Measurements from ENCODE around the gene NCOA3.

The NCOA3 gene

DNA sequence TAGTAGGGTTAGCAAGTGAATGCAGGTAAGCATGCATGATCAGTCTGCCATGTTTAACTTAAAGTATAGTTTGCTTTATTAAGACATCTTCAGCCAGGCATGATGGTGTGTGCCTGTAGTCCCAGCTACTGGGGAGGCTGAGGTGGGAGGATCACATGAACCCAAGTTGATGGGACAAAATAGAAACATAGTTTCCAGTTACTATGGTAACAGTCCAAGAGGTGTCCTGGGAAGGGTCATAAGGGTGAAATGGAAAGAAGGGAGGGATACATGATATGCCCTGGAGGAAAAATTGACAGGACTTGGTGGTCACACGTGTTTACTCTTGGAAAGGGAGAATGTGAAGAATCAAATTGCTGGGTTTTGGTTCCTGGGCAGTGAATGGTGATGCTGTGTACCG, 143.9 kb downstream of the NCOA3 start:
- no peak overlapping the region for H4K8ac ChIP-seq (ENCODE audit: low read length)

GRCh38 chr20:47647994-47648393, 146.3 kb downstream of the NCOA3 start:
- H3K14ac ChIP-seq (ENCODE audit: low read length in 2 of 2): no peak overlapping the region
- H3K27ac ChIP-seq (ENCODE audit: low read length, poor library complexity, severe bottlenecking): no peak overlapping the region
- no peak overlapping the region for H3K23ac ChIP-seq (ENCODE audit: low read length in 2 of 2)
- H2BK12ac ChIP-seq (ENCODE audit: low read length in 2 of 2): no peak overlapping the region
- H2BK5ac ChIP-seq (ENCODE audit: low read depth, low read length, poor library complexity, severe bottlenecking): no peak overlapping the region
- no peak overlapping the region for H2BK15ac ChIP-seq (ENCODE audit: low read depth, poor library complexity, severe bottlenecking)
- no peak for DNase-seq
- H3K4me2 ChIP-seq (ENCODE audit: low read length, poor library complexity, severe bottlenecking): no peak overlapping the region
- H4K8ac ChIP-seq (ENCODE audit: low read length): no peak overlapping the region
- peaks cover 26 to 87% of the 10 kb centered on the region in 2 experiments for H3K36me3 ChIP-seq (ENCODE audit: control insufficient read depth in 1 of 2, insufficient read depth in 2 of 2, low read depth in 1 of 2, low read length in 2 of 2)
- no peaks in the 10 kb centered on the region for H3K27me3 ChIP-seq (ENCODE audit: control insufficient read depth in 1 of 2, insufficient read depth in 1 of 2, low read length in 2 of 2)
- H4K91ac ChIP-seq (ENCODE audit: low read length): no peak overlapping the region
- no peak overlapping the region for H3K4me3 ChIP-seq (ENCODE audit: insufficient read depth in 1 of 2, low read depth in 1 of 2, low read length in 2 of 2)
- H3K9me3 ChIP-seq (ENCODE audit: control insufficient read depth, low read length): no peaks in the 10 kb centered on the region
- H3K9ac ChIP-seq (ENCODE audit: low read length): no peak overlapping the region
- H2AFZ ChIP-seq (ENCODE audit: low read depth, low read length): no peak overlapping the region
- no peaks in the 10 kb centered on the region for H3K79me1 ChIP-seq (replicated peaks; ENCODE audit: low read length, poor library complexity, severe bottlenecking)
- H3K4me1 ChIP-seq (ENCODE audit: control insufficient read depth, insufficient read depth, low read depth, low read length): no peaks in the 10 kb centered on the region
- no peak overlapping the region for H2AK5ac ChIP-seq (ENCODE audit: low read length, severe bottlenecking)
- H3K4ac ChIP-seq (ENCODE audit: low read depth in 1 of 2, low read length in 2 of 2): no peak overlapping the region
- WGBS: 98% methylated on average over 6 of the region's 7 CpGs
- no peak overlapping the region for H2BK120ac ChIP-seq (ENCODE audit: low read depth, low read length)
- no peak overlapping the region for H3K18ac ChIP-seq (ENCODE audit: low read depth in 1 of 2, low read length in 2 of 2)

More for the DNA sequence above, 143.9 kb downstream of the NCOA3 start:
- Histone ChIP-seq H3K18ac (ENCODE audit: low read depth in 1 of 2, low read length in 2 of 2) (no peak overlapping the region), H2BK5ac (ENCODE audit: low read depth, low read length, poor library complexity, severe bottlenecking) (no peak overlapping the region), H3K4me3 (ENCODE audit: insufficient read depth in 1 of 2, low read depth in 1 of 2, low read length in 2 of 2) (no peak overlapping the region), H2BK12ac (ENCODE audit: low read length in 2 of 2) (no peak overlapping the region), H3K36me3 (ENCODE audit: control insufficient read depth in 1 of 2, insufficient read depth in 2 of 2, low read depth in 1 of 2, low read length in 2 of 2) (peaks cover 22 to 77% of the 10 kb centered on the region in 2 experiments), H3K4me2 (ENCODE audit: low read length, poor library complexity, severe bottlenecking) (no peak overlapping the region), H3K27me3 (ENCODE audit: control insufficient read depth in 1 of 2, insufficient read depth in 1 of 2, low read length in 2 of 2) (no peaks in the 10 kb centered on the region), H3K9ac (ENCODE audit: low read length) (no peak overlapping the region), H3K14ac (ENCODE audit: low read length in 2 of 2) (no peak overlapping the region), H4K91ac (ENCODE audit: low read length) (no peak overlapping the region), H3K4ac (ENCODE audit: low read depth in 1 of 2, low read length in 2 of 2) (no peak overlapping the region), H3K79me1 (replicated peaks; ENCODE audit: low read length, poor library complexity, severe bottlenecking) (no peaks in the 10 kb centered on the region), H2AFZ (ENCODE audit: low read depth, low read length) (no peak overlapping the region), H3K9me3 (ENCODE audit: control insufficient read depth, low read length) (no peaks in the 10 kb centered on the region), H2AK5ac (ENCODE audit: low read length, severe bottlenecking) (no peak overlapping the region), H3K23ac (ENCODE audit: low read length in 2 of 2) (no peak overlapping the region), H3K27ac (ENCODE audit: low read length, poor library complexity, severe bottlenecking) (no peak overlapping the region), H2BK120ac (ENCODE audit: low read depth, low read length) (no peak overlapping the region), H3K4me1 (ENCODE audit: control insufficient read depth, insufficient read depth, low read depth, low read length) (no peaks in the 10 kb centered on the region), H2BK15ac (ENCODE audit: low read depth, poor library complexity, severe bottlenecking) (no peak overlapping the region)
- DNase-seq: no peak
- 82% methylated on average over 1 of the region's 2 CpGs for WGBS

DNA sequence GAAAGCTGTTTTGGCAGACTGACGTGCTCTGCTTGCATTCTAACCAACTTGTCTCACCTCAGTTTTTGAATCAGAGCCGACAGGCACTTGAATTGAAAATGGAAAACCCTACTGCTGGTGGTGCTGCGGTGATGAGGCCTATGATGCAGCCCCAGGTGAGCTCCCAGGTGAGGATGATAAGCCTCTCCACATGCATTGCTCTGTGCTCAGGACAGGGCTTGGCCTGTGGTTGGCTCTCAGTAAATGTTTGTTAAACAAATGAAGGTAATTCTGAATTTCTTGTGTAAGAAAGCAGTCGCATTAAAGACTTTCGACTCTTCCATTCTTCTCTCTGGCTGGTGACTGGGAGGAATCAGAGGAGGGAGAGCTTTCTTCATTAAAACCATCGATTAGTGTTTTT, 147.3 kb downstream of the NCOA3 start:
- H3K9me3 ChIP-seq (ENCODE audit: control insufficient read depth, low read length): no peaks in the 10 kb centered on the region
- no peak overlapping the region for H3K23ac ChIP-seq (ENCODE audit: low read length in 2 of 2)
- no peak overlapping the region for H3K9ac ChIP-seq (ENCODE audit: low read length)
- 89% methylated on average over 6 of the region's 6 CpGs for WGBS
- H3K79me1 ChIP-seq (replicated peaks; ENCODE audit: low read length, poor library complexity, severe bottlenecking): no peaks in the 10 kb centered on the region
- no peak overlapping the region for H3K14ac ChIP-seq (ENCODE audit: low read length in 2 of 2)
- no peak overlapping the region for H3K18ac ChIP-seq (ENCODE audit: low read depth in 1 of 2, low read length in 2 of 2)
- H2BK12ac ChIP-seq (ENCODE audit: low read length in 2 of 2): no peak overlapping the region
- no peak overlapping the region for H4K8ac ChIP-seq (ENCODE audit: low read length)
- H3K27me3 ChIP-seq (ENCODE audit: control insufficient read depth in 1 of 2, insufficient read depth in 1 of 2, low read length in 2 of 2): no peaks in the 10 kb centered on the region
- no peak overlapping the region for H3K4me3 ChIP-seq (ENCODE audit: insufficient read depth in 1 of 2, low read depth in 1 of 2, low read length in 2 of 2)
- H2BK5ac ChIP-seq (ENCODE audit: low read depth, low read length, poor library complexity, severe bottlenecking): no peak overlapping the region
- H2BK120ac ChIP-seq (ENCODE audit: low read depth, low read length): no peak overlapping the region
- H3K4me1 ChIP-seq (ENCODE audit: control insufficient read depth, insufficient read depth, low read depth, low read length): no peaks in the 10 kb centered on the region
- no peak overlapping the region for H3K4me2 ChIP-seq (ENCODE audit: low read length, poor library complexity, severe bottlenecking)
- H3K27ac ChIP-seq (ENCODE audit: low read length, poor library complexity, severe bottlenecking): no peak overlapping the region
- H3K4ac ChIP-seq (ENCODE audit: low read depth in 1 of 2, low read length in 2 of 2): no peak overlapping the region
- no peak overlapping the region for H2BK15ac ChIP-seq (ENCODE audit: low read depth, poor library complexity, severe bottlenecking)
- no peak overlapping the region for H2AK5ac ChIP-seq (ENCODE audit: low read length, severe bottlenecking)
- peaks cover 26 to 87% of the 10 kb centered on the region in 2 experiments for H3K36me3 ChIP-seq (ENCODE audit: control insufficient read depth in 1 of 2, insufficient read depth in 2 of 2, low read depth in 1 of 2, low read length in 2 of 2)
- no peak for DNase-seq
- H4K91ac ChIP-seq (ENCODE audit: low read length): no peak overlapping the region
- no peak overlapping the region for H2AFZ ChIP-seq (ENCODE audit: low read depth, low read length)

GRCh38 chr20:47652301-47652700, 150.6 kb downstream of the NCOA3 start:
- no peak overlapping the region for H3K23ac ChIP-seq (ENCODE audit: low read length in 2 of 2)
- H3K4ac ChIP-seq (ENCODE audit: low read depth in 1 of 2, low read length in 2 of 2): no peak overlapping the region
- no peak overlapping the region for H2AFZ ChIP-seq (ENCODE audit: low read depth, low read length)
- no peak overlapping the region for H2AK5ac ChIP-seq (ENCODE audit: low read length, severe bottlenecking)
- H3K27me3 ChIP-seq (ENCODE audit: control insufficient read depth in 1 of 2, insufficient read depth in 1 of 2, low read length in 2 of 2): no peaks in the 10 kb centered on the region
- H2BK120ac ChIP-seq (ENCODE audit: low read depth, low read length): no peak overlapping the region
- H3K4me2 ChIP-seq (ENCODE audit: low read length, poor library complexity, severe bottlenecking): no peak overlapping the region
- no peak overlapping the region for H3K9ac ChIP-seq (ENCODE audit: low read length)
- H3K14ac ChIP-seq (ENCODE audit: low read length in 2 of 2): no peak overlapping the region
- no peaks in the 10 kb centered on the region for H3K4me1 ChIP-seq (ENCODE audit: control insufficient read depth, insufficient read depth, low read depth, low read length)
- H2BK15ac ChIP-seq (ENCODE audit: low read depth, poor library complexity, severe bottlenecking): no peak overlapping the region
- WGBS: 96% methylated on average over 3 of the region's 3 CpGs
- no peak overlapping the region for H2BK12ac ChIP-seq (ENCODE audit: low read length in 2 of 2)
- H4K91ac ChIP-seq (ENCODE audit: low read length): no peak overlapping the region
- peaks cover 2% of the 10 kb centered on the region for H3K79me1 ChIP-seq (replicated peaks; ENCODE audit: low read length, poor library complexity, severe bottlenecking)
- DNase-seq: no peak
- no peak overlapping the region for H2BK5ac ChIP-seq (ENCODE audit: low read depth, low read length, poor library complexity, severe bottlenecking)
- H3K4me3 ChIP-seq (ENCODE audit: insufficient read depth in 1 of 2, low read depth in 1 of 2, low read length in 2 of 2): no peak overlapping the region
- H4K8ac ChIP-seq (ENCODE audit: low read length): no peak overlapping the region
- no peak overlapping the region for H3K27ac ChIP-seq (ENCODE audit: low read length, poor library complexity, severe bottlenecking)
- H3K9me3 ChIP-seq (ENCODE audit: control insufficient read depth, low read length): no peaks in the 10 kb centered on the region
- H3K36me3 ChIP-seq (ENCODE audit: control insufficient read depth in 1 of 2, insufficient read depth in 2 of 2, low read depth in 1 of 2, low read length in 2 of 2): peaks cover 19 to 86% of the 10 kb centered on the region in 2 experiments
- no peak overlapping the region for H3K18ac ChIP-seq (ENCODE audit: low read depth in 1 of 2, low read length in 2 of 2)

All from mesenchymal stem cell (in vitro differentiated cells and primary cell).